MM.1S (cell line): Measurements from ENCODE around the gene EFEMP1.

Experiments used
- EZH2 ChIP-seq: fragments of 300-600 bp; sonication (generic); optimal IDR thresholded peaks from 2 replicates; pipeline ENCODE3; 2017; ENCODE audit warnings: low read depth, mild to moderate bottlenecking, antibody characterized with exemption, low read length, mixed read lengths
- TF ChIP-seq, protein P1 (sequence below): fragments of 300-600 bp; sonication (generic); IDR thresholded peaks from 2 replicates; pipeline ENCODE4 v1.5.1; 2016; ENCODE audit warnings: antibody characterized with exemption, low read length, mixed read lengths

DNA sequence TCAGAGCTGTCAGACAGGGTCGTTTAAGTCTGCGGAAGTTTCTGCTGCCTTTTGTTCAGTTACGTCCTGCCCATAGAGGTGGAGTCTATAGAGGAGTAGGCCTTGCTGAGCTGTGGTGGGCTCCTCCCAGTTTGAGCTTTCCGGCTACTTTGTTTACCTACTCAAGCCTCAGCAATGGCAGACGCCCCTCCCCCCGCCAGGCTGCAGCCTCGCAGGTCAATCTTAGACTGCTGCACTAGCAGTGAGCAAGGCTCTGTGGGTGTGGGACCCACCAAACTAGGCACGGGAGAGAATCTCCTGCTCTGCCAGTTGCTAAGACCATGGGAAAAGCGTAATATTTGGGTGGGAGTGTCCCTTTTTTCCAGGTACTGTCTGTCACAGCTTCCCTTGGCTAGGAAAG lies 86.5 kb downstream of the EFEMP1 start:
- TF ChIP-seq EZH2, result no peak
- TF ChIP-seq, protein P1, sequence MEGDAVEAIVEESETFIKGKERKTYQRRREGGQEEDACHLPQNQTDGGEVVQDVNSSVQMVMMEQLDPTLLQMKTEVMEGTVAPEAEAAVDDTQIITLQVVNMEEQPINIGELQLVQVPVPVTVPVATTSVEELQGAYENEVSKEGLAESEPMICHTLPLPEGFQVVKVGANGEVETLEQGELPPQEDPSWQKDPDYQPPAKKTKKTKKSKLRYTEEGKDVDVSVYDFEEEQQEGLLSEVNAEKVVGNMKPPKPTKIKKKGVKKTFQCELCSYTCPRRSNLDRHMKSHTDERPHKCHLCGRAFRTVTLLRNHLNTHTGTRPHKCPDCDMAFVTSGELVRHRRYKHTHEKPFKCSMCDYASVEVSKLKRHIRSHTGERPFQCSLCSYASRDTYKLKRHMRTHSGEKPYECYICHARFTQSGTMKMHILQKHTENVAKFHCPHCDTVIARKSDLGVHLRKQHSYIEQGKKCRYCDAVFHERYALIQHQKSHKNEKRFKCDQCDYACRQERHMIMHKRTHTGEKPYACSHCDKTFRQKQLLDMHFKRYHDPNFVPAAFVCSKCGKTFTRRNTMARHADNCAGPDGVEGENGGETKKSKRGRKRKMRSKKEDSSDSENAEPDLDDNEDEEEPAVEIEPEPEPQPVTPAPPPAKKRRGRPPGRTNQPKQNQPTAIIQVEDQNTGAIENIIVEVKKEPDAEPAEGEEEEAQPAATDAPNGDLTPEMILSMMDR, result no peak
